GM12878 (cell line): ENCODE results near the gene CXCL14. TPM values are rescaled to one million over a fixed set of nuclear protein-coding genes. Genes with fewer than 3 reads are reported as not detected.

Experiments
- ATAC-seq: fragments of 200-7000 bp; cut with Tn5 transposase; 3 replicates; pipeline ENCODE4 v1.9.1; 2020; ENCODE audit warnings: mild to moderate bottlenecking, moderate library complexity
- BruUV-seq: library from RNA; stranded (reverse); fragments of 400-500 nt; replicated peaks from 2 replicates; lab custom pipeline; 2021; lab: Mats Ljungman, UMichigan
- CTCF ChIA-PET: fragments of 300-600 bp; sonication (Branson Sonifier 250); formaldehyde crosslinking; extraction: SDS; loops from one replicate; lab custom pipeline; 2021; ENCODE audit warnings: inconsistent platforms; lab: Yijun Ruan, JAX
- POLR2A ChIA-PET: fragments of 350-600 bp; formaldehyde crosslinking; extraction: SDS; loops from one replicate; lab custom pipeline; 2021; ENCODE audit warnings: inconsistent platforms; lab: Charles Lee
- RAD21 ChIA-PET: fragments of 300-600 bp; sonication (Branson Sonifier 250); formaldehyde crosslinking; loops from one replicate; lab custom pipeline; 2023; ENCODE audit warnings: antibody characterized with exemption; ENCODE audit not compliant: unreplicated experiment; lab: Charles Lee
- SMC1A ChIA-PET: fragments of 300-600 bp; sonication (Branson Sonifier 250); formaldehyde crosslinking; loops from one replicate; lab custom pipeline; 2023; ENCODE audit not compliant: unreplicated experiment, uncharacterized antibody; lab: Charles Lee
- DNase-seq: peaks from one replicate; pipeline ENCODE4 v3.0.0-alpha.2; 2011; ENCODE audit warnings: low read depth, low spot score
- FAIRE-seq: peaks from 3 replicates; lab custom pipeline; 2011; peaks lifted over from hg19 to GRCh38; lab: Jason Lieb, UNC
- H2AFZ ChIP-seq: 2 replicates; pipeline ENCODE4 v1.6.0; 2011; ENCODE audit warnings: low read depth, low read length, control low read depth; ENCODE audit not compliant: control insufficient read depth
- H3K27ac ChIP-seq: 2 replicates; pipeline ENCODE4 v1.5.1; 2011; ENCODE audit warnings: control low read depth; ENCODE audit not compliant: control insufficient read depth, insufficient read depth
- H3K27me3 ChIP-seq, 2 experiments: replicated peaks in 1 of 2; 2 replicates each; pipeline versions ENCODE4 v1.6.0 to v1.6.1; 2011; ENCODE audit warnings: low read length in 1 of 2; ENCODE audit not compliant: control insufficient read depth in 2 of 2, insufficient read depth in 2 of 2
- H3K36me3 ChIP-seq, 2 experiments: 2 replicates each; pipeline ENCODE4 v1.5.1; 2011; ENCODE audit warnings: low read length in 1 of 2; ENCODE audit not compliant: control insufficient read depth in 2 of 2, insufficient read depth in 2 of 2
- H3K4me1 ChIP-seq: 2 replicates; pipeline ENCODE4 v1.6.1; 2011; ENCODE audit warnings: mild to moderate bottlenecking, low read length, moderate library complexity, mixed read lengths; ENCODE audit not compliant: control insufficient read depth, insufficient read depth
- H3K4me2 ChIP-seq: 2 replicates; pipeline ENCODE4 v1.6.0; 2011; ENCODE audit warnings: control low read depth; ENCODE audit not compliant: control insufficient read depth, insufficient read depth
- H3K4me3 ChIP-seq: fragments of 200-600 bp; sonication (generic); 2 replicates; pipeline ENCODE4 v1.5.1; 2016
- H3K79me2 ChIP-seq: 2 replicates; pipeline ENCODE4 v1.6.0; 2011; ENCODE audit warnings: low read length; ENCODE audit not compliant: control insufficient read depth, insufficient read depth
- H3K9ac ChIP-seq: 2 replicates; pipeline ENCODE4 v1.8.0; 2011; ENCODE audit warnings: low read length, control low read depth, mixed read lengths; ENCODE audit not compliant: control insufficient read depth, insufficient read depth
- H3K9me3 ChIP-seq: replicated peaks from 3 replicates; pipeline ENCODE4 v1.5.1; 2011; ENCODE audit warnings: mild to moderate bottlenecking, low read length; ENCODE audit not compliant: control insufficient read depth, insufficient read depth
- H4K20me1 ChIP-seq: 2 replicates; pipeline ENCODE4 v1.6.0; 2011; ENCODE audit not compliant: control insufficient read depth, insufficient read depth
- BCL3 ChIP-seq: IDR thresholded peaks from 2 replicates; pipeline ENCODE4 v1.6.1; 2011; ENCODE audit warnings: borderline replicate concordance, low read depth, mild to moderate bottlenecking, moderate library complexity, low read length; ENCODE audit not compliant: insufficient read depth, poor library complexity, severe bottlenecking
- BHLHE40 ChIP-seq, 2 experiments: fragments of 450-650 bp in 1 of 2; IDR thresholded peaks; 2 replicates each; pipeline ENCODE4 v1.6.1; 2011 to 2017; ENCODE audit warnings: low read depth in 2 of 2, borderline replicate concordance in 1 of 2, improper control_type of control experiment in 1 of 2, low read length in 1 of 2, mild to moderate bottlenecking in 1 of 2
- ELK1 ChIP-seq: IDR thresholded peaks from 2 replicates; pipeline ENCODE4 v1.6.1; 2012; ENCODE audit warnings: low read depth, low read length, improper control_type of control experiment
- LARP7 ChIP-seq: fragments of 450-650 bp; IDR thresholded peaks from 2 replicates; pipeline ENCODE4 v1.6.1; 2017; ENCODE audit warnings: mild to moderate bottlenecking
- RELA ChIP-seq: fragments of 450-650 bp; IDR thresholded peaks from 2 replicates; pipeline ENCODE4 v1.8.0; 2014; ENCODE audit warnings: borderline replicate concordance; ENCODE audit not compliant: partially characterized antibody
- RELB ChIP-seq: fragments of 450-650 bp; IDR thresholded peaks from 2 replicates; pipeline ENCODE4 v1.6.1; 2017; ENCODE audit warnings: low read depth, mild to moderate bottlenecking, moderate library complexity
- SIX5 ChIP-seq: IDR thresholded peaks from 2 replicates; pipeline ENCODE4 v1.6.1; 2011; ENCODE audit warnings: mild to moderate bottlenecking, low read depth, low read length, moderate library complexity; ENCODE audit not compliant: severe bottlenecking
- ZBED1 ChIP-seq: IDR thresholded peaks from 2 replicates; pipeline ENCODE4 v1.6.1; 2016; ENCODE audit warnings: borderline replicate concordance
- ZNF24 ChIP-seq: fragments of 450-650 bp; IDR thresholded peaks from 2 replicates; pipeline ENCODE4 v1.6.1; 2017; ENCODE audit warnings: antibody characterized with exemption, mild to moderate bottlenecking
- ZNF384 ChIP-seq: IDR thresholded peaks from 2 replicates; pipeline ENCODE4 v1.6.1; 2012; ENCODE audit warnings: low read depth, mild to moderate bottlenecking, low read length, improper control_type of control experiment, borderline replicate concordance
- WGBS: methylation state at CpG from one replicate; pipeline ENCODE4 v1.1.6; 2016; ENCODE audit warnings: low lambda C conversion rate; ENCODE audit not compliant: insufficient replicate concordance, insufficient coverage; ENCODE audit errors: missing lambda C conversion rate; 5-methylcytosine and 5-hydroxymethylcytosine counted together
- in situ Hi-C: fragments of 300-500 bp; cut with MboI; formaldehyde crosslinking; loops from 9 replicates; pipeline ENCODE4 v1.14.3; 2018; ENCODE audit warnings: mixed read lengths
- intact Hi-C: fragments of 100-400 bp; cut with micrococcal nuclease; formaldehyde crosslinking; loops from one replicate; pipeline ENCODE4 v1.14.2; 2022; ENCODE audit not compliant: unreplicated experiment
- polyA plus RNA-seq, 11 experiments: library from polyadenylated mRNA; depleted of rRNA in 4 of 11; unstranded in 6 of 11; stranded (reverse) in 5 of 11; fragments of >200 nt; fragmentation: Nextera tagmentation in 4 of 11; fragmentation: Illumina TruSeq in 1 of 11; extraction: Ambion mirVana in 4 of 11; extraction: Trizol in 1 of 11; gene quantifications; 1 replicate in 1 of 11; 2 replicates in 10 of 11; pipeline versions ENCODE4 v1.2.1 to v1.2.3, GENCODE V29; 2011 to 2016; ENCODE audit warnings: inconsistent platforms in 2 of 11, missing spikeins in 2 of 11, low read depth in 1 of 11
- total RNA-seq, 4 experiments: library from RNA; depleted of rRNA in 3 of 4; stranded (reverse); fragments of >200 nt in 3 of 4; fragmentation: Illumina TruSeq in 1 of 4; extraction: Trizol in 1 of 4; gene quantifications; 2 replicates each; pipeline versions ENCODE4 v1.2.1 to v1.2.3, GENCODE V29; 2013 to 2021
- TF ChIP-seq, protein P1 (sequence below): IDR thresholded peaks from 2 replicates; pipeline ENCODE4 v1.6.1; 2012; ENCODE audit warnings: low read length, inconsistent platforms

CXCL14 gene
- total and polyA plus RNA-seq, 10 of the 15 experiments (the other 5 are each of a cell fraction or from before 2014, with no cell fraction given) = 0.05 TPM; not detected in 9

GRCh38 chr5:135567661-135568060 lies 11.1 kb downstream of the CXCL14 start:
- TF ChIP-seq BHLHE40 (IDR thresholded peaks at IDR 0.05; ENCODE audit: borderline replicate concordance in 1 of 2, low read depth in 2 of 2, low read length in 1 of 2) = no peak
- TF ChIP-seq ELK1 = no peak
- TF ChIP-seq ZNF384 = no peak
- no peak for TF ChIP-seq ZNF24
- no peak for TF ChIP-seq RELB
- TF ChIP-seq, protein P1, sequence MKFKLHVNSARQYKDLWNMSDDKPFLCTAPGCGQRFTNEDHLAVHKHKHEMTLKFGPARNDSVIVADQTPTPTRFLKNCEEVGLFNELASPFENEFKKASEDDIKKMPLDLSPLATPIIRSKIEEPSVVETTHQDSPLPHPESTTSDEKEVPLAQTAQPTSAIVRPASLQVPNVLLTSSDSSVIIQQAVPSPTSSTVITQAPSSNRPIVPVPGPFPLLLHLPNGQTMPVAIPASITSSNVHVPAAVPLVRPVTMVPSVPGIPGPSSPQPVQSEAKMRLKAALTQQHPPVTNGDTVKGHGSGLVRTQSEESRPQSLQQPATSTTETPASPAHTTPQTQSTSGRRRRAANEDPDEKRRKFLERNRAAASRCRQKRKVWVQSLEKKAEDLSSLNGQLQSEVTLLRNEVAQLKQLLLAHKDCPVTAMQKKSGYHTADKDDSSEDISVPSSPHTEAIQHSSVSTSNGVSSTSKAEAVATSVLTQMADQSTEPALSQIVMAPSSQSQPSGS = no peak
- no peak for TF ChIP-seq BCL3
- no peak for TF ChIP-seq LARP7
- TF ChIP-seq ZBED1 = no peak
- TF ChIP-seq RELA = no peak
- TF ChIP-seq SIX5 = no peak
- TF ChIP-seq, all 136 proteins: peak for 0
- FAIRE-seq = no peak
- Histone ChIP-seq H3K4me1 (no peaks in the 10 kb centered on the region; the same call in 1 of the 2 replicates), H3K9ac (no peak overlapping the region), H3K4me3 (no peak overlapping the region), H3K9me3 (no peaks in the 10 kb centered on the region), H3K27me3 (peaks cover 0 to 3% of the 10 kb centered on the region in 2 experiments; a peak in 2 of 4 replicates), H3K79me2 (no peaks in the 10 kb centered on the region), H2AFZ (no peak overlapping the region), H4K20me1 (no peaks in the 10 kb centered on the region), H3K36me3 (no peaks in the 10 kb centered on the region), H3K27ac (no peak overlapping the region), H3K4me2 (no peak overlapping the region)
- in situ Hi-C loops (no loop called here), intact Hi-C loops (loop anchor here (2.0 kb wide), 1 partner anchor 101 kb away; no protein-coding TSS in a partner anchor)
- POLR2A ChIA-PET = no interaction called here
- no TSS peak for BruUV-seq
- WGBS = 11% methylated on average over 4 of the region's 4 CpGs
- CTCF ChIA-PET = interaction anchor here (1.0 to 10.2 kb wide), 6 partner anchors 9 to 110 kb away, joined by 4 to 203 read pairs (median 43); no protein-coding TSS in a partner anchor
- SMC1A ChIA-PET = interaction anchor here (1.3 kb wide), 1 partner anchor 16 kb away, joined by 3 read pairs; no protein-coding TSS in a partner anchor
- ATAC-seq = no peak
- no peak for DNase-seq
- RAD21 ChIA-PET = no interaction called here
